ENCODE measurements around the gene KDM1B. TPM values are rescaled to one million over a fixed set of nuclear protein-coding genes. Genes with fewer than 3 reads are reported as not detected.

KDM1B gene
- total and polyA plus RNA-seq, 2 of the 8 experiments (the other 6 are each of a cell fraction or from before 2014, with no cell fraction given), result 3.7 to 7.5 TPM

GRCh38 chr6:18248698-18249097 is 93.5 kb downstream of the KDM1B start:
- Histone ChIP-seq H4K20me1 (replicated peaks in 1 of 2; ENCODE audit: control insufficient read depth in 1 of 2, insufficient read depth in 2 of 2, low read length in 2 of 2) (peaks cover 3 to 8% of the 10 kb centered on the region in 2 experiments), H4K8ac (ENCODE audit: extremely low read depth, insufficient read depth, low read length) (no peak overlapping the region), H3K23me2 (ENCODE audit: low read depth, low read length) (no peaks in the 10 kb centered on the region), H3K4ac (replicated peaks; ENCODE audit: insufficient read length, low read depth, low read length) (no peak overlapping the region), H3K4me1 (replicated peaks in 1 of 4; ENCODE audit: control insufficient read depth in 3 of 4, insufficient read depth in 4 of 4, low read length in 3 of 4) (no peaks in the 10 kb centered on the region), H2BK20ac (ENCODE audit: low read length) (no peak overlapping the region), H3K4me2 (ENCODE audit: insufficient read depth in 1 of 2, low read depth in 2 of 2, low read length in 2 of 2) (no peak overlapping the region), H3K56ac (replicated peaks; ENCODE audit: insufficient read length, low read depth, low read length) (no peak overlapping the region), H2AFZ (ENCODE audit: low read length) (no peak overlapping the region), H3K9me3 (ENCODE audit: insufficient read depth in 2 of 2, low read depth in 1 of 2, low read length in 1 of 2) (no peaks in the 10 kb centered on the region), H3K36me3 (ENCODE audit: control insufficient read depth in 2 of 4, insufficient read depth in 4 of 4, low read length in 3 of 4) (peaks cover 10 to 92% (median 47%) of the 10 kb centered on the region in 4 experiments), H2BK5ac (ENCODE audit: low read depth, low read length) (no peak overlapping the region), H3K4me3 (ENCODE audit: extremely low read depth in 1 of 4, insufficient read depth in 2 of 4, low read depth in 3 of 4, low read length in 4 of 4) (no peak overlapping the region), H2BK12ac (ENCODE audit: low read depth, low read length) (no peak overlapping the region), H4K5ac (ENCODE audit: insufficient read length, low read depth, low read length) (no peak overlapping the region), H3K27me3 (replicated peaks in 1 of 4; ENCODE audit: control insufficient read depth in 3 of 4, extremely low read depth in 1 of 4, insufficient read depth in 3 of 4, low read length in 3 of 4) (no peaks in the 10 kb centered on the region), H3K79me1 (ENCODE audit: low read depth, low read length) (no peaks in the 10 kb centered on the region), H2BK15ac (ENCODE audit: low read length) (no peak overlapping the region), H2AK5ac (ENCODE audit: low read depth, low read length) (no peak overlapping the region), H2BK120ac (replicated peaks; ENCODE audit: low read depth, low read length) (no peak overlapping the region), H3K23ac (ENCODE audit: insufficient read length) (no peak overlapping the region), H3K9ac (replicated peaks in 1 of 4; ENCODE audit: extremely low read depth in 1 of 4, low read depth in 3 of 4, low read length in 3 of 4) (no peak overlapping the region), H3K18ac (ENCODE audit: extremely low read depth, low read length) (no peak overlapping the region), H3K27ac (ENCODE audit: low read depth, low read length) (no peak overlapping the region), H3K79me2 (ENCODE audit: control insufficient read depth in 1 of 2, insufficient read depth in 2 of 2, low read length in 2 of 2) (peaks cover 0 to 96% of the 10 kb centered on the region in 2 experiments; a peak in 3 of 4 replicates), H3K14ac (ENCODE audit: insufficient read length) (no peak overlapping the region), H4K91ac (replicated peaks; ENCODE audit: insufficient read length, low read length) (no peak overlapping the region)
- no peak for FAIRE-seq
- DNase-seq (ENCODE audit: low read depth in 1 of 2, low spot score in 2 of 2), result no peak
- CTCF ChIA-PET (ENCODE audit: partially characterized antibody), result no interaction called here
- POLR2A ChIA-PET (ENCODE audit: partially characterized antibody), result interaction anchor here (1.4 to 2.7 kb wide), 3 partner anchors 9 to 19 kb away, joined by 4 to 6 read pairs (median 4); no protein-coding TSS in a partner anchor
- WGBS, 2 experiments (ENCODE audit: extremely low coverage in 1 of 2, insufficient coverage in 1 of 2, insufficient read length in 1 of 2, insufficient replicate concordance in 2 of 2, low coverage in 1 of 2, low lambda C conversion rate in 2 of 2, missing lambda C conversion rate in 1 of 2), result 92% methylated on average over 2 of the region's 2 CpGs; no CpG with 5 or more reads in 1 of the 2 experiments
- TF ChIP-seq RNF2 (IDR thresholded peaks at IDR 0.05; ENCODE audit: borderline replicate concordance, low read depth, low read length, missing control alignments, poor library complexity, severe bottlenecking) (no peak), GABPA (IDR thresholded peaks at IDR 0.05; ENCODE audit: borderline replicate concordance, insufficient read depth, low read length) (no peak), RAD21 (IDR thresholded peaks at IDR 0.05 in 1 of 2, conservative IDR thresholded peaks at IDR 0.05 in 1 of 2; ENCODE audit: low read depth in 2 of 2, low read length in 2 of 2) (no peak), ZNF274 (IDR thresholded peaks at IDR 0.05; ENCODE audit: borderline replicate concordance, extremely low read depth, low read length) (no peak), GTF2F1 (IDR thresholded peaks at IDR 0.05; ENCODE audit: borderline replicate concordance, low read depth, low read length) (no peak), NRF1 (IDR thresholded peaks at IDR 0.05; ENCODE audit: low read depth, low read length) (no peak), TAF7 (optimal IDR thresholded peaks at IDR 0.05; ENCODE audit: borderline replicate concordance, low read depth, low read length) (no peak), JUN (IDR thresholded peaks at IDR 0.05; ENCODE audit: low read depth, low read length) (no peak), SAP30 (IDR thresholded peaks at IDR 0.05; ENCODE audit: insufficient read depth, insufficient replicate concordance, low read length) (no peak), SP1 (IDR thresholded peaks at IDR 0.05; ENCODE audit: low read depth, low read length) (no peak), POLR2A (IDR thresholded peaks at IDR 0.05; ENCODE audit: control extremely low read depth in 1 of 2, low read depth in 2 of 2, low read length in 2 of 2) (no peak), CREB1 (IDR thresholded peaks at IDR 0.05) (no peak), KDM1A (IDR thresholded peaks at IDR 0.05; ENCODE audit: borderline replicate concordance, low read length) (no peak), SRF (IDR thresholded peaks at IDR 0.05; ENCODE audit: low read depth, low read length) (no peak)
